Posterior cingulate gyrus (tissue), 11 donors: ENCODE results near the gene PCP4L1.
A peak's percentile ranks its signal among the peaks of the same experiment; 100 is the strongest.
"Not testable (repeated sequence)": the region's sequence is repeated elsewhere in the genome, so short reads cannot be mapped to it uniquely, and the experiment has no call there.

Experiments
- DNase-seq, 10 donors: peaks; one replicate each; pipeline versions ENCODE4 v3.0.0 to v3.0.0-alpha.2; 2020 to 2021; ENCODE audit warnings: mixed read lengths in 3 of 10
- intact Hi-C: fragments of 100-400 bp; cut with DNase I; formaldehyde crosslinking; loops from one replicate; pipeline ENCODE4 v1.15.1; 2023

PCP4L1 gene

GRCh38 chr1:161258439-161259344, at the start of gene PCP4L1:
Gene PCP4L1 (plus strand): TSS chr1:161258745. CDS start chr1:161258975, 230 bp downstream.
- DNase-seq = peak; percentile 36 to 95 (median 64)
- intact Hi-C loops = no loop called here

- intact Hi-C loops = no loop called here
- DNase-seq = peak in 9 of 10 donors; percentile 51 to 95 (median 76)
These were observed 48.6 kb upstream of the PCP4L1 start for GRCh38 chr1:161209790-161210409.

GRCh38 chr1:161214369-161214768, 44.2 kb upstream of the PCP4L1 start:
- DNase-seq = peak in 1 of 10 donors; percentile 27
- intact Hi-C loops = no loop called here

- peak in 4 of 10 donors; percentile 20 to 87 (median 74) for DNase-seq
- intact Hi-C loops = no loop called here
These were observed 43.5 kb upstream of the PCP4L1 start, which contains the start of gene FCER1G for GRCh38 chr1:161215076-161215475. Gene FCER1G (plus strand): TSS chr1:161215295. CDS start chr1:161215322, 27 bp downstream.

- intact Hi-C loops = no loop called here
- DNase-seq = no peak
These were observed 41.4 kb upstream of the PCP4L1 start for GRCh38 chr1:161216945-161217712.

- intact Hi-C loops = no loop called here
- no peak for DNase-seq
These were observed 40.7 kb upstream of the PCP4L1 start for GRCh38 chr1:161217831-161218230.

- DNase-seq = no peak
These were observed 40.1 kb upstream of the PCP4L1 start for GRCh38 chr1:161218301-161219077.

GRCh38 chr1:161219078-161219892, 39.3 kb upstream of the PCP4L1 start:
- intact Hi-C loops = no loop called here
- no peak for DNase-seq

More at GRCh38 chr1:161218301-161219077, 40.1 kb upstream of the PCP4L1 start:
- intact Hi-C loops = no loop called here

- intact Hi-C loops = loop anchor here (10.0 kb wide), 1 partner anchor 45 kb away; the partner anchor contains the start of gene B4GALT3
These were observed 38.5 kb upstream of the PCP4L1 start for GRCh38 chr1:161220002-161220401.

GRCh38 chr1:161222175-161223019, 36.1 kb upstream of the PCP4L1 start:
- intact Hi-C loops = loop anchor here (10.0 kb wide), 1 partner anchor 48 kb away; the partner anchor contains the start of gene B4GALT3
- no peak for DNase-seq

More at GRCh38 chr1:161220002-161220401, 38.5 kb upstream of the PCP4L1 start:
- no peak for DNase-seq

GRCh38 chr1:161223805-161224694, 34.5 kb upstream of the PCP4L1 start:
- DNase-seq = no peak
- intact Hi-C loops = loop anchor here (10.0 kb wide), 1 partner anchor 49 kb away; the partner anchor contains the start of gene B4GALT3

GRCh38 chr1:161224695-161225087, 33.9 kb upstream of the PCP4L1 start:
- intact Hi-C loops = loop anchor here (5.0 to 10.0 kb wide), 3 partner anchors 32 to 83 kb away; partner anchors contain the start of genes B4GALT3 and MPZ
- DNase-seq = not testable (repeated sequence)

GRCh38 chr1:161225178-161225533, 33.4 kb upstream of the PCP4L1 start:
- no peak for DNase-seq
- intact Hi-C loops = loop anchor here (5.0 to 10.0 kb wide), 3 partner anchors 33 to 82 kb away; partner anchors contain the start of genes B4GALT3 and MPZ

- DNase-seq = peak; percentile 76 to 98 (median 88)
- intact Hi-C loops = loop anchor here (2.0 to 10.0 kb wide), 5 partner anchors 33 to 157 kb away; partner anchors contain the start of genes B4GALT3 and MPZ
These were observed 32.8 kb upstream of the PCP4L1 start, which contains the start of gene TOMM40L for GRCh38 chr1:161225534-161226319. Gene TOMM40L (plus strand): TSS chr1:161226060. CDS start chr1:161226490, 430 bp downstream.

- DNase-seq = no peak
- intact Hi-C loops = loop anchor here (2.0 to 10.0 kb wide), 5 partner anchors 34 to 156 kb away; partner anchors contain the start of genes B4GALT3 and MPZ
These were observed 32.2 kb upstream of the PCP4L1 start for GRCh38 chr1:161226320-161226711.
